ENCODE data around the gene CDH12.
"Not testable (repeated sequence)": the region's sequence is repeated elsewhere in the genome, so short reads cannot be mapped to it uniquely, and the experiment has no call there.

Gene CDH12

DNA sequence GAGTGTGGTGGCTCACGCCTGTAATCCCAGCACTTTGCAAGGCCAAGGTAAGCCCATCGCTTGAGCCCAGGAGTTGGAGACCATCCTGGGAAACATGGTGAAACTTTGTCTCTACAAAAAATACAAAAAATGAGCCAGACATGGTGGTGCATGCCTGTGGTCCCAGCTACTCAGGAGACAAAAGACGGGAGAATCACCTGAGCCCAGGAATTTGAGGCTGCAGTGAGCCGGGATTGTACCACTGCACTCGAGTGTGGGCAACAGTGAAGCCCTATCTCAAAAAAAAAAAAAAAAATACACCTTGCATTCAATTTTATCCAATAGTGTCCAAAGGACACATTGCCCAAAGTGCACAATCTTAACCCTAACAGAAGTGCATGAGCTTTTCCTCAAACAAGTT lies 372.8 kb downstream of the CDH12 start:
- DNase-seq (ENCODE audit: insufficient read length, low spot score) (no peak), FAIRE-seq (no peak)

DNA sequence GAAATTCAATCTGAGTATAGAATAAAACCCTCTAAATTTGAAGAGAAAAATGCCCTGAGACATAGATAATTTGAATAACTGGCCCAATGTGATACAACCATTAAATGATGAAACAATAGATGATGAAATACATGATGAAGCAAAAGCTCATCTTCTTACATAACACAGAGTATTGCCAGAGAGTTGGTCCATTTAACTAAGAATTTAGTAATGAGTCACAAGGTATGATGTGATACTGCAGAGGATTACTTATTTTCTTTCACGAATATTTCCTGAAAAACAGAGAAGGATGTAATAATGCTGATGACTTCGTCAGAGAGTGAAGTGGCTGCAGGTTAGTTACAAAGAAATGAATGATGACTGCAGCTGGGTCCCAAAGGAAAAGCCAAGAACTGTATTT lies 379.3 kb downstream of the CDH12 start:
- no peak for DNase-seq (ENCODE audit: insufficient read length, low spot score)

DNA sequence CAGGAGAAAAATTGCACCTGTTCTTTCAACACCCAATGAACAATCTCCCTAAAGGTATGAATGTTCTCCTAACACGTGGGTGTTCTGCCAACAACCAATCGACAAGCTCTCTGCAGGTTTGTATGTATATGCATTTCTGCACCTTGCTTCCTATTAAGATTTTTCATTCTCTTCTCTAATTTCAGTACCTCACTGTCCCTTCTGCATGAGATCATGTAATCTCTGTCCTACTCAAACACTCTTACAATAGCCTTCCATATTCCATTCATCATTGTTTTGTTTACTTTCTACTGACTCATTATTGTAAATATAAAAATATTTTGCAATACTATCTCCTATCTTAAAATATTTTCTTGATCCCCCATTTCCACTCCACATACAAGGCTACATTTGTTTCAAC lies 382.0 kb downstream of the CDH12 start:
- no peak for FAIRE-seq
- DNase-seq (ENCODE audit: insufficient read length, low spot score): no peak

More for the DNA sequence above, 379.3 kb downstream of the CDH12 start:
- FAIRE-seq: no peak

DNA sequence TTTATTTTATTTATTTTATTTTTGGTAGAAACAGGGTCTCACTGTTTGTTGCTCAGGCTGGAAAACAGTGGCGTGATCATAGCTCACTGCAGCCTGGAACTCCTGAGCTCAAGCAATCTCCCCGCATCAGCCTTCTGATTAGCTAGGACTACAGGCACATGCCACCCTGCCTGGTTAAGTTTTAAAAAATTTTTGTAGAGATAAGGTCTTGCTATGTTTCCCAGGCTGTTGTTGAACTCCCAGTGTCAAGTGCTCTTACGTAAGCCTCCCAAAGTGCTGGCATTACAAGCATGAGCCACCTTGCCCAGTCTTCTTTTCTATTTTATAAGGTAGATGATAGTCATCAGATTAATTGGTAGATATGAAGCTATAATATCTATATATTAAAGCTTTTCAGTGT lies 382.7 kb downstream of the CDH12 start:
- DNase-seq (ENCODE audit: insufficient read length, low spot score) (no peak), FAIRE-seq (no peak)

DNA sequence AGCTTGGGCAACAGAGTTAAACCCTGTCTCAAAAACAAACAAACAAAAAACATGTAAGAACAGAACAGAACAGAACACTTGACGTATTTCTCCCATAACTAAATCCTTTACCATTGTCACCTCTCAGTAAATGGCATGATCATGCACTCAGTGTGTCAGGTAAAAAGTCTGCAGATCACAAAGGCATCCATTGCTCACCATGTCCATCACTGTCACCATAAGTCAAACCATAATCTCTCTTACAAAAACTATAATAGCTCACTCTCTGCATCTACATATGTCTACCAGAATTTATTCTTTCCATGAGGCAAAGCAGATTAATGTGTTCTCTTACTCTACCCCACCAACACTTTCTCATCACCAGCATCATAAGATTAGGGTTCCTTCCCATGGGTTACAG lies 387.5 kb downstream of the CDH12 start:
- no peak for FAIRE-seq

DNA sequence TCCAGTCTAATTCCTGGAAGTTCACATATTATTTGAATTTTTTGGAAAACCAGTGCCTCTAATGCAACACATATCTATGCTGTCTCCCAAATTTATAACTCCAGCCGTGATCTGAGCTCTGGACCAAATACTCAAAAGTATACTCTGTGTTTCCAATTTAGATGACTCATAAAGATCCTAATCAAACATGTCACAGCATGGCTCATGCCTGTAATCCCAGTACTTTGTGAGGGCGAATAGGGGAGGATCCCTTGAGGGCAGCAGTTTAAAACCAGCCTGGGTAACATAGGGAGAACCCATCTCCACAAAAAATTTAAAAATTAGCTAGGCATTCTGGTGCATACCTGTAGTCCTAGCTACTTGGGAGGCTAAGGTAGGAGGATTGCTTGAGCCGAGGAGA lies 388.0 kb downstream of the CDH12 start:
- FAIRE-seq (no peak), DNase-seq (ENCODE audit: insufficient read length, low spot score) (no peak)

More for the DNA sequence above, 387.5 kb downstream of the CDH12 start:
- DNase-seq (ENCODE audit: insufficient read length, low spot score): no peak

DNA sequence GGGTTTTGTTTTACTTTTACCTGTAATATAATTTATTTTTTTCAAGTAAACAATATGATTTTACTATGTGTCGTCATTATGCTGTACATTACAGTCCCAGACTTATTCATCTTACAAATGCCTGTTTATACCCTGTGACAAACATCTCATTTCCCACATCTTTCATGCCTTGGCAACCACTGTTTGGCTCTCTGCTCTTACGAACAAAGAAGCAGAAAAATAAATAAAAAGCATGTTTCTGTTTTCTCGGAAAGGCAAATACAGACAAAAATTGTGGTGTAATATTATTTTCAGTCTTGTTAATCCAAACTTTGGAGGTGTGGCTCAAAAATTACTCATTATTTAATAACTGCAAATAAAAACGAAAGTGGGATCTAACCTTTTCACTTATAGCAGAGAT lies 393.0 kb downstream of the CDH12 start:
- DNase-seq (ENCODE audit: insufficient read length, low spot score) (no peak), FAIRE-seq (no peak)

DNA sequence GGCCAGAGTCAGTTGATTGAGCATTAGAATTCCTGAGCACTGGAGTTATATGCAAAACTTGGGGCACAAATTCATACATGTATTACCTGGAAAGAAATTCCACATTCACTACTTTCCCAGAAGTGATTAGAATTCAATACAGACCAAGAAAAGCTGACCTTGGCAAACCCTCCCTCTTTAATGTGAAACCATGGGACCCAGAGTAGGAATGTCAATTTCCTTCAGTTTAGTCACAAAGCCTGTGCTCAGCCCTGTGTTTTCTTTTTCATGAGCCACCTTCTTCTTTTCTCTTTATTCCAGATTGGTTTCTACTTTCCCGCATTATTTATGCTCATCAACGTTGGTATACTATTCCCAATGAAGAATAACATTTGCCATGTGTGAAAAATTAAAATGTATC lies 420.2 kb downstream of the CDH12 start:
- DNase-seq (ENCODE audit: insufficient read length, low spot score): no peak
- no peak for FAIRE-seq

DNA sequence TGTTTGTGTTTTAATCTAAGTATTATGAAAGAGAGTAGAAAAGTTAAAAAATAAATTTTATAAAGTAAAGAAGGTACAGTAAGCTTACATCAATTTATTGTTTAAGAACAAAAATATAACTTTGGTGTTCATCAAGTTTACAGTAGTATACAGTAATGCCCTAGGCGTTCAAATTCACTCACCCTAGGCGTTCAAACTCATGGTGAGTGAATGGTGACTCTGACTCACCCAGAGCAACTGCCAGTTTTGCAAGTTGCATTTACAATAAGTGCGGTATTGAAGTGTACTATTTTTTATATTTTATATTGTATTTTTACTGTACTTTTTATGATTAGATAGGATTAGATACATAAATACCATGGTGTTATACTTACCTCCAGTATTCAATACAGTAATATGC lies 421.3 kb downstream of the CDH12 start:
- DNase-seq (ENCODE audit: insufficient read length, low spot score) (no peak), FAIRE-seq (no peak)

DNA sequence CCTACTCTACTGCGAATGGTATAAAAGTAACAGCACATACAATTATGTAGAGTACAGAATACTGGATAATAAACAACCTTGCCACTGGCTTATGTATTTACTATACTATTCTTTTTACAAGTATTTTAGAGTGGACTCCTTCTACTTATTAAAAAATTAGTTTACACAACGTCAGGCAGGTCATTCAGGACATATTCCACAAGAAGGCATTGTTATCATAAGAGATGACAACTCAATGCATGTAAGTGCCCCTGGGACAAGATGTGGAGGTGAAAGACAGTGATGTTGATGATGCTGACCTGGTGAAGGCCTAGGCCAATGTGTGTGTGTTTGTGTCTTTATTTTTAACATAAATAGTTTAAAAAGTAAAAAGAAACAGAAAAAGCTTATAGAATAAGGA lies 421.7 kb downstream of the CDH12 start:
- FAIRE-seq: no peak
- DNase-seq (ENCODE audit: insufficient read length, low spot score): no peak

DNA sequence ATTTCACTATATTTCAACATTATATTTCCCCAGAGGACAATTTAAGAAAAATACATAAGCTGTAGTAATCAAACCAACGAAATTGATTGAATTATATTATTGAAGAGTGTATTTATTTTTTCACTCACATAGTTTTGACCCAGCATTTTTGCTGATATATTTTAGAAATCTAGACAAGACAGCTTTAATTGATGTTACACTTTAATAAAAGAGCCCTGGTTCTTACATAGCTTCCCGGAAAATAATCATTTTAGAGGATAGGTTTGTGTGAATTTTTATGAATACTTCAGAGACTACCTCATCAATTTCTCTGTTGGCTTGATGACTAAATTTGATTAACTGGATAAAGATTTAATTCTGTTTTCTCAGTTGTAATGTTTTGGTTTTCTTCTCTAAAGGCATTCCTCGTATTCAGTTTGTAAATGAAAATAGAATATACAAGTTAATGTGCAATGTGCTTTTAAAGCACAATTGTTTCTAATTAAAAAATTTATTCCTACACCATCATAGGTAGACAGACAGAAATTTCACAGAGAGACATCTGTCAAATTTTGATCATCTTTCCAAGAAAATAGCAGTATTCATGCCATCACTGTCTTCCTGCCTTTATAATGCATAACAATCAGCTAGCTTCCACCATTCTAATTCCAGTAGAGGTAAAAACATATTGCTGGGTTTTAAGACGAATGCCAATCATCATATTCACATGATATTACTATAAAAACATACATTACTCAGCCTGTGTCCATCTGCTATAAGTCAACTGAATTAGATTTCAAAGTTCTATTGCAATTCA lies 441.4 kb downstream of the CDH12 start:
- no peak for DNase-seq (ENCODE audit: insufficient read length, low spot score)
- no peak for FAIRE-seq

DNA sequence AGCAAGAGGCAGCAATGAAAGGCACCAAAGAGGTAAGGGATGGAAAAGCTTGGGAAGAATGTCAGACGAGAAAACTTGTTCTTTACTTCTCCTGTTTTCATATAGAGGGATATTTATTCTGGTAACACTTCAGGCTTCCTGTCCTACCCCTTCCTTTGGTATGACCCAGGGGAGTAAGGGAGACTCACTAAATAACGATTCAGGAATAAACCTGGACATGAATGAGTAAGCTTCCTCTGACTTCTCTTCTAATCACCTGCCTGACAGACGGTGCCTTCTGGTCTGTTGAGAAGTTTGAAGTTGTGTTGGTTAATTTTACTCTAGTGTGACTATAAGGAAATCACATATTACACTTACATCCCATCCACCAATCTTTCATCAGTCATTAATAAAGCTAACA lies 461.2 kb downstream of the CDH12 start:
- DNase-seq (ENCODE audit: insufficient read length, low spot score): no peak
- FAIRE-seq: no peak

DNA sequence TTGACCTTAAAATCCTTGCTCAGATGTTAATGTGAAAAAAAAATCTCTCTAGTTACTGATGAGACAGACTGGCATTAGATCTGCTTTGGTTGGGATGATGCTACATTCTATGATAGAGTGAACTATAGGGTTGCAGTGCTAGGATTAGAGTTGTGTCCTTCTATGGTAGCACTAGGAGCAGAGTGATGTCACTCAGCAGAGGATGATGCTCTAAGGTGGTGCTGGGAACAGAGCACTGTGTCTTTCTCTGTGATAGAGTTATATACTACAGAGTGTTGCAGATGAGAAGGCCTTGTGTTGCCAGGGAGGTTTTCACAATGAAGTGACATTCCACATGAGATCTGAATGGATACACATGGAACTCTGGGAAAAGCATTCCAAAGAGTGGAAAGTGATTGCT lies 462.3 kb downstream of the CDH12 start:
- FAIRE-seq: no peak
- DNase-seq (ENCODE audit: insufficient read length, low spot score): no peak

DNA sequence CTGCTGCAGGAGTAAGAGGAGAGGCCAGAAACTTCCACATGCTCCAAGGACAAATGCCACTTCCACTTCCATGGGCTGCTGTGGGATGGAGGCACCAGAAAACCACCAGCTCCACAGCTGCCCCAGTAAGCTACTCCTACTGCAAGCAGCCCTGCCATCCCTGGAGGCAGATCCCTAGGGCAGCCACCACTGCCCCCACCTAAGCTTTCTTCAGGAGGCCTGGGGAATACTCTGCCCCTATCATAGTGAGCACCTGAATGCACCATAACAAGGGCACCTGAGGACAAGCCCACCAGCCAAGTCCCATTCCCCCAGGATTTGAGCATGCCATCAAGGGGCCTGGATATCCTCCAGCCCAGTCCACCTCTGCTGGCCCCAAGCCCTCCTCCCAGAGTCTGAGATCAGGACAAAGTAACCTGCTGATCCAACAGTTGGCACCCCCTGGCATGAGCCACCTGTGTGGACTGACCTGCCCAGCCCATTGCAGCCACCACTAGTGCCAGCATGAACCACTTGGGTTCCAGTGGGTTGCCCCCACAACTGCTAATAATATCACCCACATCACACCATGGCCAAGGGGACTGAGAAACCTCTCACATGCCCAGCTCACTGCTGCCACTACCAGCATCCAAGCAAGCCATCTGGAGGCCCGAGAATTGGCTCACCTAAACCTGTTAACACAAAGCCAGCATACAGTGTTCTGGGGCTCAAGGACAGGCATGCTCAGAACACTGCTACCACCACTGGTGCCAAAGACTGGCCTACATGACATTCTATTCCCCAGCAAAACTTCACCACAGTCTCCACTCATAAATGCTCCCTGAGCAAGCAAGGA lies 480.1 kb downstream of the CDH12 start:
- FAIRE-seq: peak; percentile 54
- no peak for DNase-seq (ENCODE audit: insufficient read length, low spot score)

DNA sequence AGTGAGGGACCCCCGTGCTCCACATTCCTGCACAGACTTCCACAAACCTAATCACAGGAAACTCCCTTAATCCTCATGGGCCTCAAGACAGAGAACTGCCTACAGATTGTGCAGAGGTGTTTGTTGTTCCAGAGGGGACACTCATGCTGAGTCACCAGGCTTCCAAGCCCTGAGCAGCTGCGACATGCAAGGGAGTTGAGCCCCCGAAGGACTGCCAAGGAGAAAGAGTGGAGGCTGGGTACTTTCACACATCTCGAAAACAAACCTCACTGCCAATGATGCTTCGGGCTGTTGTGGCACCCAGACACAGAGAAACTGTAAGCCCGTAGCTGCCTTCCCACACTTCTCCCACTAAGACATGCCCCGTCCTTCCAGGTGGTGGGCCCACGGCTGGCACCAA lies 480.8 kb downstream of the CDH12 start:
- no peak for FAIRE-seq
- peak; percentile 14 for DNase-seq (ENCODE audit: insufficient read length, low spot score)

DNA sequence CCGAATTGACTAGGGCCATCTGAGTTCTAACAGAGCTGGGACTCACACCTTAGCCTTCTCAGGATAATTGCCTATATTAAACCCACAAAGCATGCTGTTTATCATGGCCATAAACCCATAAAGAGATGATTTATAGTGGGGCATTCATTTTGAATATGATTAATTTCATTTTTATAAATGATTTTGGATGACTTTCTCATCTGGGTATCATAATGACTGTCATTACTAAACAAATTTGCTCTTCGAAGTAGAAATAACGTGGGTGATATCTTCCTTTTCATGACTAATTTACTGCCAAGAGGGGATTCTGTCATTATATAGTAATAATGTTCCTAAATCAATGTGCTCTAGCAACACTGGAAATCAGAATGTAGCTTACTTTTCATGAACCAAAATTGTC lies 498.2 kb downstream of the CDH12 start:
- DNase-seq (ENCODE audit: insufficient read length, low spot score) (no peak), FAIRE-seq (no peak)

DNA sequence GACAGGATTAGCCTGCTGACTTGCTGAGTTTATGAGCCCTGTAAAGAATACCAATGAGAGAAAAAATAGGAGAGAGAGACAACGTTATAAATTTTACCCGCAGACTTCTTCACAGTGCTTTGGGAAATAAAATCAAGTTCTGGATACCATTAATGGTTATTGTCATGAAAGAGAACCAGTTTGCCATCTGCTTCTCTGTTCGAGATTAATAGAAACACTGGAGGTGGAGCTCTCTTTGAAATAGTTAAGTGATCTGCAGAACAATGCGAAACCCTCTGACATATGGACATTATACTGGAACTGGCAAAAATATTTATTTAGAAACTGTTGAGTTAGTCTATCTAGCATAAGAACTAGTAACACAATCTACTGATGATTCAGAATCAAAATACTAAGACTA lies 500.7 kb downstream of the CDH12 start:
- no peak for FAIRE-seq
- DNase-seq (ENCODE audit: insufficient read length, low spot score): no peak

DNA sequence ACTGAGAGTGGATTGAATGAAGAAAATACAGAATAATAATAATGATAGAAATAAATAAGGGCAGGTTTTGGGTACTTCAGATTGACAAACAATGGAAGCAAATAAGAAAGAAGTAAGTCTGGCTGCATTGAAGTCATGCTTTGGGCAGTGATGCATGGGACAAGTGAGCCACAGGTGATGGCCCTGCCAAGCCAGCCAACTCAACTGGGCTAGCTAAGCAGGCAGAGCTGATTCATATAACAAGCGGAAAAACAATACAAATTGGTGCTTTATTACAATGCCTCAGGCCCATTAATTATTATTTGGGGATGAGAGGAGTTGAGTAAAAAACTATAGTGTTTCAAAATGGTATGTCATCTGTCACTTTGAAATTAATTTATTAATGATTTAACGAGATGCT lies 502.0 kb downstream of the CDH12 start:
- DNase-seq (ENCODE audit: insufficient read length, low spot score) (no peak), FAIRE-seq (no peak)

DNA sequence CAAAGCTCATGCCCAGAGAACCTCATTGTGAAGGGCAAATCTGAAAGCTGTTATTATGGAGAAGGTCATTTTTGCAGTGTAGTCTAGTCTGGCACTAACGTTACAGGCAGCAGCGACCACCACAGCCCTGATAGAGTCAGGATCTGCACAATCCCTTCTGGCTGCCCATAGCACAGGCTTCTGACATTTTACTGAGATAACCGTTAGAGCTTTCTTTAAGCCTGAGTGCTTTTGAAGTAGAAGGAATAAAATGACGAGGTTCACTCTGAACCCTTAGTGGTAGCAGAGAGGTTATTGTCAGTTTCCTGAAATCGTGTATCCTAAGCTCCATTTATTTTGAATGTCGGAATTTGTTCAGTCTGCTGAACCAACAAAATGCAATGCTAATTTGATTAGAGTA lies 505.1 kb downstream of the CDH12 start:
- DNase-seq (ENCODE audit: insufficient read length, low spot score) (no peak), FAIRE-seq (no peak)

DNA sequence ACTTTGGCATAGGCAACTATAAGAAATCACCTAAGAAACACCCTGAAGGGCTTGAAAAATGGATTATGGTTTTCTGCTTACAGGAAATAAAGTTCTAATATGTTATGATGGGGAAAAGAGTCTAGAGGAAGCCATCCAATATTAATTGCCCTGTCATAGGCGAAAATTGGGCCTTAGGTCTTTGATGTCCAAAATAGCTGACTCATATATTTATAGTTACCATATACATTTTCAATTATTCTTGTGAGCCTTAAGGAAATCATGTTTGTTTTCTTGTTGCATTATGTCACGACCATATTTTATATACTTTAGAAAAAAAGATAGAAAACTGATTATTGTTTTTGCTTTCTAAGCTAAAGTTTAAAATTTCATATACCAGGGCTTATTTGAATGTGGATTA lies 509.1 kb downstream of the CDH12 start:
- DNase-seq (ENCODE audit: insufficient read length, low spot score) (no peak), FAIRE-seq (no peak)

DNA sequence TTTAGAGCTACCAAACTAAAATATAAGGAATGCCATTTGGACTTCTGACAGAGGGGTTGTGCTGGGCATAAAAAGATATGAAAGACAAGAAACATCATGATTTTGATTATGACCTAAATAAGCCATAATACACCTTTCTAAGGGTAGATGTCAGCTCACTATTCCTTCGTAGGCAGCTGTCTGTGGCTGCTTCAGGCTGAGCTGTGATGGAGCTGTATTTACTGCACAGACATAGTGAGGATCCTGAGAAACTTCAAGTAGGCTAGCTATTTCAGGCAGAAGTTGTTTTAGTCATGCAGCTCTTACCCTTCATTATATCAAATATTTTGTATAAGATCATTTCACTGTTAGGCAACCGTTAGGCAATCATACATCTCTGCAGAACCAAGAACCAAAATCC lies 511.7 kb downstream of the CDH12 start:
- FAIRE-seq: no peak
- no peak for DNase-seq (ENCODE audit: insufficient read length, low spot score)

DNA sequence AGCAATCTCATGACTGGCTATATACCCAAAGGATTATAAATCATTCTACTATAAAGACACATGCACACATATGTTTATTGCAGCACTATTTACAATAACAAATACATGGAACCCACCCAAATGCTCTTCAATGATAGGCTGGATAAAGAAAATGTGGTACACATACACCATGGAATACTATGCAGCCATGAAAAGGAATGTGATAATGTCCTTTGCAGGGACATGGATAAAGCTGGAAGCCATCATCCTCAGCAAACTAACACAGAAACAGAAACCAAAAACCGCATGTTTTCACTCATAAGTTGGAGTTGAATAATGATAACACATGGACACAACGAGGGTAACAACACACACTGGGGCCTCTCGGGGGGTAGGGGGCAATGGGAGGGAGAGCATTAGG lies 520.2 kb downstream of the CDH12 start:
- not testable (repeated sequence) for DNase-seq (ENCODE audit: insufficient read length, low spot score)
- peak; percentile 64 for FAIRE-seq

Measured in HTR-8/SVneo (cell line).